T-cell (primary cell): ENCODE data around the gene PPCS. TPM values are rescaled to one million over a fixed set of nuclear protein-coding genes. Genes with fewer than 3 reads are reported as not detected.

ENCODE experiments used
- ATAC-seq, 4 experiments: fragments of 200-7000 bp in 3 of 4; fragments of 150-1000 bp in 1 of 4; cut with Tn5 transposase; replicated peaks in 1 of 4; 1 replicate in 3 of 4; 2 replicates in 1 of 4; pipeline ENCODE4 v1.10.0; 2021; ENCODE audit warnings: moderate library complexity in 3 of 4, mild to moderate bottlenecking in 2 of 4, moderate number of reproducible peaks in 1 of 4
- CTCF ChIA-PET, 2 donors: fragments of 300-600 bp; sonication (Branson Sonifier 250); formaldehyde crosslinking; loops; one replicate each; lab custom pipeline; 2022; ENCODE audit warnings: antibody characterized with exemption in 2 of 2; lab: Charles Lee
- POLR2A ChIA-PET, 2 donors: fragments of 300-600 bp; sonication (Branson Sonifier 250); formaldehyde crosslinking; loops; one replicate each; lab custom pipeline; 2022; ENCODE audit warnings: antibody characterized with exemption in 2 of 2; lab: Charles Lee
- DNase-seq, 35 experiments: peaks; one replicate each; pipeline versions ENCODE4 v3.0.0 to v3.0.0-alpha.2; 2013 to 2023
- H3K27ac ChIP-seq: one replicate; pipeline ENCODE4 v1.5.1; 2013; ENCODE audit warnings: low read length
- H3K27me3 ChIP-seq, 2 experiments: replicated peaks in 1 of 2; 1 replicate in 1 of 2; 2 replicates in 1 of 2; pipeline versions ENCODE4 v1.6.1 to v1.7.0; 2013; ENCODE audit warnings: low read length in 1 of 2, mixed read lengths in 1 of 2; ENCODE audit not compliant: control insufficient read depth in 2 of 2, insufficient read depth in 2 of 2; ENCODE audit errors: extremely low read depth in 1 of 2
- H3K36me3 ChIP-seq, 2 donors: 1 replicate in 1 of 2; 2 replicates in 1 of 2; pipeline versions ENCODE4 v1.6.1 to v1.7.0; 2013; ENCODE audit warnings: low read length in 1 of 2; ENCODE audit not compliant: control insufficient read depth in 2 of 2, insufficient read depth in 1 of 2; ENCODE audit errors: extremely low read depth in 1 of 2
- H3K4me1 ChIP-seq, 2 experiments: 1 replicate in 1 of 2; 2 replicates in 1 of 2; pipeline versions ENCODE4 v1.6.1 to v1.7.0; 2013; ENCODE audit warnings: low read length in 2 of 2, mixed read lengths in 1 of 2; ENCODE audit not compliant: insufficient read depth in 2 of 2, control insufficient read depth in 1 of 2; ENCODE audit errors: extremely low read depth in 1 of 2
- H3K4me3 ChIP-seq, 2 donors: 1 replicate in 1 of 2; 2 replicates in 1 of 2; pipeline versions ENCODE4 v1.5.1 to v1.7.0; 2013; ENCODE audit warnings: mild to moderate bottlenecking in 2 of 2, low read length in 1 of 2, moderate library complexity in 1 of 2; ENCODE audit not compliant: control insufficient read depth in 1 of 2; ENCODE audit errors: extremely low read depth in 1 of 2
- H3K9me3 ChIP-seq: 2 replicates; pipeline ENCODE4 v1.7.0; 2013
- H3K27ac Mint-ChIP-seq, 2 donors: one replicate each; pipeline ENCODE4 v1.8.0; 2020 to 2021; ENCODE audit warnings: mild to moderate bottlenecking in 2 of 2, mixed read lengths in 2 of 2
- H3K27me3 Mint-ChIP-seq, 2 donors: one replicate each; pipeline ENCODE4 v1.8.0; 2021 to 2022; ENCODE audit warnings: mixed read lengths in 2 of 2
- H3K36me3 Mint-ChIP-seq: one replicate; pipeline ENCODE4 v1.8.0; 2021; ENCODE audit warnings: mixed read lengths
- H3K4me1 Mint-ChIP-seq, 3 donors: one replicate each; pipeline ENCODE4 v1.8.0; 2020 to 2022; ENCODE audit warnings: mixed read lengths in 3 of 3, mild to moderate bottlenecking in 1 of 3
- H3K4me3 Mint-ChIP-seq, 3 donors: one replicate each; pipeline ENCODE4 v1.8.0; 2020 to 2022; ENCODE audit warnings: mild to moderate bottlenecking in 3 of 3, mixed read lengths in 3 of 3, moderate library complexity in 3 of 3
- H3K9me3 Mint-ChIP-seq, 3 donors: one replicate each; pipeline ENCODE4 v1.8.0; 2020 to 2022; ENCODE audit warnings: mixed read lengths in 3 of 3
- WGBS: methylation state at CpG from one replicate; pipeline ENCODE4 v1.1.5; 2013; ENCODE audit warnings: missing lambda C conversion rate; ENCODE audit not compliant: insufficient coverage; 5-methylcytosine and 5-hydroxymethylcytosine counted together
- total RNA-seq, 35 experiments: library from RNA in 6 of 35; stranded (reverse) in 6 of 35; fragments of 120-200 nt in 1 of 35; gene quantifications; one replicate each; pipeline versions ENCODE4 v1.2.1 to v1.2.4 and lab custom pipeline; 2013 to 2026

Gene PPCS
- total RNA-seq, 5 donors from 2014 or later (not counting 1 experiment from before 2014, with no cell fraction given) = 47.4 to 63.4 (median 61.8) TPM

- Histone ChIP-seq H3K4me3 (no peak overlapping the region), H3K36me3 (peaks cover 0 to 35% of the 10 kb centered on the region in 2 donors), H3K4me1 (peaks cover 16 to 22% of the 10 kb centered on the region in 2 experiments), H3K9me3 (no peaks in the 10 kb centered on the region), H3K27ac (no peak overlapping the region), H3K27me3 (no peaks in the 10 kb centered on the region)
- Mint-ChIP-seq H3K9me3 (no peaks in the 10 kb centered on the region), H3K4me3 (no peak overlapping the region), H3K27me3 (no peaks in the 10 kb centered on the region), H3K36me3 (peaks cover 41% of the 10 kb centered on the region), H3K4me1 (peaks cover 52 to 64% (median 59%) of the 10 kb centered on the region in 3 donors), H3K27ac (no peak overlapping the region)
- POLR2A ChIA-PET = no interaction called here
- no CpG with 5 or more reads among the region's 2 CpGs for WGBS
- DNase-seq (no peak), ATAC-seq (no peak)
- CTCF ChIA-PET = no interaction called here
Measured at GRCh38 chr1:42461196-42461595, 4.9 kb downstream of the PPCS start.

DNA sequence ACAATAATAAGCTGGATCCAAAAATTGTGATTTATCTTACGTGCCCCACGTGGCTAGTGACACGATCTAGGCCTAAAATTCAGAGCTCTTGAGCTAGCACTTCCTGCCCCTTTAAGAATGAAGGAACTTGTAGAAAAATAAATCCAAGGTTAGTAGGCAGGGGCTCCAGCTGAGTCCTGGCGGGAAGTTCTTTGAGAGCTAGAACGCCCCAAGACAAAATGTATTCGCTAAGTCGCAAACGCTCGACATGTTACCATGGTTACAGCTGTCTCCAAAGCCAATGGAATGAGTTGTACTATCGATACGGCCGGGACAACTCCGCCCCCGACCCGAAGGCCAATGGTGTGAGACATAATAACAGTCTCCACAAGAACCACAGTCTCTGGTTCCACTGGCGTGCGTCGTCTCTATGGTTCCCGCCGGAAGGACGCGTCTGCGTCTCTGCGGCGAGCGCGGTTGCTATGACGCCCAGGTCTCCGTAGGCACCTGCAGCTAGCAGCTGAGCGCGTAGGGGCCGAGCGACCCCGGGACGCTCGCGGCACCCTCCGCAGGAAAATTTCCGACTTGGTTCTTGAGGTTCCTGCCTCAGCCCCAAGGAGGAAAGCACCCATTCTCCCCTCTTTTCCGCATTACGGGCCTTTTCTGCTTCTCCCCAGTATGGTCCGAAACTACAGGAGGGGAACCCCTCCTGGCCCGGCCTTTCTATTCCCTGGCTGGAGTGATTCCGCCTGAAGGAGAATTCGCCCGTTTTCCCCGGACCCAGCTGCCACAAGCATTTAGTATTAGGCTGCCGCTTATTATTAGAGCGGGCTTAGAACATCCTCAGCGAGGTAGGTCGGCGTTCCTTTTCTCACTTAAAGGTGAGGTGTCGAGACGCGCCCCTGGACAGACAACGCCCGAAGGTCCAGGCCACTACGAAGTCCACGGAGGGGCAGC is 6.8 kb downstream of the PPCS start, which contains the start of gene CCDC30:
CCDC30 (plus strand) TSS at position 459 of the 936 bp plus-strand sequence. CDS start 17,266 bp downstream, outside the sequence.
- ATAC-seq (peak; percentile 95 to 100 (median 100)), DNase-seq (peak; percentile 81 to 99 (median 97))
- peaks cover 38% of the 10 kb centered on the region for H3K36me3 Mint-ChIP-seq
- Histone ChIP-seq H3K9me3 (no peaks in the 10 kb centered on the region), H3K36me3 (peaks cover 0 to 31% of the 10 kb centered on the region in 2 donors), H3K27ac (peak within 1 kb of the TSS; percentile 75), H3K4me3 (peak within 1 kb of the TSS; percentile 44 to 45), H3K4me1 (peaks cover 4 to 11% of the 10 kb centered on the region in 2 experiments), H3K27me3 (no peaks in the 10 kb centered on the region)
- no peaks in the 10 kb centered on the region for H3K9me3 Mint-ChIP-seq
- WGBS = 3% methylated on average over 50 of the region's 59 CpGs
- peak within 1 kb of the TSS; percentile 88 to 91 for H3K27ac Mint-ChIP-seq
- ChIA-PET CTCF (interaction anchor here in 1 of 2 donors (1.0 kb wide), 1 partner anchor 129 kb away, joined by 3 read pairs; no protein-coding TSS in a partner anchor), POLR2A (interaction anchor here in 1 of 2 donors (0.6 to 1.3 kb wide), 2 partner anchors 21 to 220 kb away, joined by 5 to 6 read pairs; partner anchors contain the start of gene YBX1)
- H3K4me3 Mint-ChIP-seq = peak within 1 kb of the TSS; percentile 82 to 87 (median 85)
- peaks cover 40 to 49% (median 46%) of the 10 kb centered on the region in 3 donors for H3K4me1 Mint-ChIP-seq
- H3K27me3 Mint-ChIP-seq = peaks cover 0 to 2% of the 10 kb centered on the region in 2 donors

DNA sequence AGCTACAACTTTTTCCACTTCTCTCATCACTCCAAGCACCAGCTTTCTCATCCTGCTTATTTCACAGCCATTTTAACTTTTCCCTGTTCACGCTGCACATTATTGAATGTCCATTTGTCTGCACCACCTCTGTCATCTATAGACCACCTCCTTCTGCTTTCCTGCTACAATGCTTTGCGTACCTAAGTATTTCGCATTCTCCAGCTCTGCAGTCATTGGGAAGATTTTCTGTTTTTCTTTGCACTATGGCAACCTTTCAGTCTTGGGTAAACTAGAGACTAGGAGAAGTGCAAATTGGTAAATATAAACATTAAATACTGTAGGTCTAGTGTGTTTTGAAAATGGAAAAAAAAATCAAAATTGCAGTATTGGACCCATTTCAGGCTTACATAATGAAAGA is 7.6 kb downstream of the PPCS start:
- CTCF ChIA-PET = interaction anchor here in 1 of 2 donors (1.0 kb wide), 1 partner anchor 130 kb away, joined by 3 read pairs; no protein-coding TSS in a partner anchor
- 100% methylated on average over 1 of the region's 3 CpGs for WGBS
- H3K27ac ChIP-seq = peak overlapping the region; percentile 75

GRCh38 chr1:42466030-42466429 is 9.7 kb downstream of the PPCS start:
- Mint-ChIP-seq H3K4me3 (no peak overlapping the region), H3K36me3 (peaks cover 24% of the 10 kb centered on the region), H3K4me1 (peaks cover 23 to 24% (median 24%) of the 10 kb centered on the region in 3 donors), H3K27me3 (peaks cover 0 to 5% of the 10 kb centered on the region in 2 donors), H3K27ac (no peak overlapping the region), H3K9me3 (no peaks in the 10 kb centered on the region)
- ATAC-seq (no peak), DNase-seq (no peak)
- Histone ChIP-seq H3K4me3 (no peak overlapping the region), H3K9me3 (no peaks in the 10 kb centered on the region), H3K27ac (no peak overlapping the region), H3K36me3 (peaks cover 0 to 4% of the 10 kb centered on the region in 2 donors), H3K4me1 (peaks cover 3 to 11% of the 10 kb centered on the region in 2 experiments), H3K27me3 (no peaks in the 10 kb centered on the region)
- 100% methylated on average over 1 of the region's 2 CpGs for WGBS
- ChIA-PET POLR2A (no interaction called here), CTCF (no interaction called here)

More for the DNA sequence above, 7.6 kb downstream of the PPCS start:
- no peak for ATAC-seq
- peak overlapping the region; percentile 82 to 87 (median 85) for H3K4me3 Mint-ChIP-seq
- Histone ChIP-seq H3K4me1 (peaks cover 3 to 11% of the 10 kb centered on the region in 2 experiments), H3K9me3 (no peaks in the 10 kb centered on the region), H3K36me3 (peaks cover 0 to 23% of the 10 kb centered on the region in 2 donors), H3K4me3 (no peak overlapping the region), H3K27me3 (no peaks in the 10 kb centered on the region)
- H3K27ac Mint-ChIP-seq = peak overlapping the region in 1 of 2 donors; percentile 37
- H3K4me1 Mint-ChIP-seq = peaks cover 35 to 41% (median 39%) of the 10 kb centered on the region in 3 donors
- DNase-seq = no peak
- POLR2A ChIA-PET = interaction anchor here in 1 of 2 donors (1.0 kb wide), 1 partner anchor 219 kb away, joined by 3 read pairs; the partner anchor contains the start of gene YBX1
- H3K9me3 Mint-ChIP-seq = no peaks in the 10 kb centered on the region
- H3K27me3 Mint-ChIP-seq = peaks cover 0 to 5% of the 10 kb centered on the region in 2 donors
- peaks cover 36% of the 10 kb centered on the region for H3K36me3 Mint-ChIP-seq

- CTCF ChIA-PET = interaction anchor here in 1 of 2 donors (0.6 kb wide), 1 partner anchor 60 kb away, joined by 4 read pairs; no protein-coding TSS in a partner anchor
- Mint-ChIP-seq H3K4me3 (no peak overlapping the region), H3K36me3 (peaks cover 27% of the 10 kb centered on the region), H3K4me1 (no peaks in the 10 kb centered on the region), H3K27me3 (peaks cover 0 to 5% of the 10 kb centered on the region in 2 donors), H3K9me3 (no peaks in the 10 kb centered on the region), H3K27ac (no peak overlapping the region)
- POLR2A ChIA-PET = no interaction called here
- ATAC-seq (no peak), DNase-seq (no peak)
- H3K27ac ChIP-seq = no peak overlapping the region
- no peaks in the 10 kb centered on the region for H3K4me1 ChIP-seq
- no peaks in the 10 kb centered on the region for H3K36me3 ChIP-seq
- H3K4me3 ChIP-seq = no peak overlapping the region
- no peaks in the 10 kb centered on the region for H3K9me3 ChIP-seq
- 68% methylated on average over 2 of the region's 2 CpGs for WGBS
- no peaks in the 10 kb centered on the region for H3K27me3 ChIP-seq
Measured at GRCh38 chr1:42469727-42470126, 13.4 kb downstream of the PPCS start.

- H3K4me1 ChIP-seq = no peaks in the 10 kb centered on the region
- H3K27ac Mint-ChIP-seq = no peak overlapping the region
- no peaks in the 10 kb centered on the region for H3K36me3 ChIP-seq
- no peaks in the 10 kb centered on the region for H3K9me3 ChIP-seq
- ATAC-seq (no peak), DNase-seq (no peak)
- H3K36me3 Mint-ChIP-seq = peaks cover 9% of the 10 kb centered on the region
- no peaks in the 10 kb centered on the region for H3K4me1 Mint-ChIP-seq
- no peak overlapping the region for H3K27ac ChIP-seq
- POLR2A ChIA-PET = no interaction called here
- no peak overlapping the region for H3K4me3 ChIP-seq
- CTCF ChIA-PET = no interaction called here
- H3K27me3 Mint-ChIP-seq = no peaks in the 10 kb centered on the region
- no CpG with 5 or more reads among the region's 4 CpGs for WGBS
- no peaks in the 10 kb centered on the region for H3K27me3 ChIP-seq
- H3K4me3 Mint-ChIP-seq = no peak overlapping the region
- H3K9me3 Mint-ChIP-seq = no peaks in the 10 kb centered on the region
Measured at GRCh38 chr1:42476605-42477004, 20.3 kb downstream of the PPCS start.
